ENCODE data around the gene NUP85. TPM values are rescaled to one million over a fixed set of nuclear protein-coding genes. Genes with fewer than 3 reads are reported as not detected.

Gene NUP85, protein sequence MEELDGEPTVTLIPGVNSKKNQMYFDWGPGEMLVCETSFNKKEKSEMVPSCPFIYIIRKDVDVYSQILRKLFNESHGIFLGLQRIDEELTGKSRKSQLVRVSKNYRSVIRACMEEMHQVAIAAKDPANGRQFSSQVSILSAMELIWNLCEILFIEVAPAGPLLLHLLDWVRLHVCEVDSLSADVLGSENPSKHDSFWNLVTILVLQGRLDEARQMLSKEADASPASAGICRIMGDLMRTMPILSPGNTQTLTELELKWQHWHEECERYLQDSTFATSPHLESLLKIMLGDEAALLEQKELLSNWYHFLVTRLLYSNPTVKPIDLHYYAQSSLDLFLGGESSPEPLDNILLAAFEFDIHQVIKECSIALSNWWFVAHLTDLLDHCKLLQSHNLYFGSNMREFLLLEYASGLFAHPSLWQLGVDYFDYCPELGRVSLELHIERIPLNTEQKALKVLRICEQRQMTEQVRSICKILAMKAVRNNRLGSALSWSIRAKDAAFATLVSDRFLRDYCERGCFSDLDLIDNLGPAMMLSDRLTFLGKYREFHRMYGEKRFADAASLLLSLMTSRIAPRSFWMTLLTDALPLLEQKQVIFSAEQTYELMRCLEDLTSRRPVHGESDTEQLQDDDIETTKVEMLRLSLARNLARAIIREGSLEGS
- 91.8 to 113 TPM (median 102 TPM) in 5 replicates for total RNA-seq (2022; extraction: Qiagen RNA extraction)

DNA sequence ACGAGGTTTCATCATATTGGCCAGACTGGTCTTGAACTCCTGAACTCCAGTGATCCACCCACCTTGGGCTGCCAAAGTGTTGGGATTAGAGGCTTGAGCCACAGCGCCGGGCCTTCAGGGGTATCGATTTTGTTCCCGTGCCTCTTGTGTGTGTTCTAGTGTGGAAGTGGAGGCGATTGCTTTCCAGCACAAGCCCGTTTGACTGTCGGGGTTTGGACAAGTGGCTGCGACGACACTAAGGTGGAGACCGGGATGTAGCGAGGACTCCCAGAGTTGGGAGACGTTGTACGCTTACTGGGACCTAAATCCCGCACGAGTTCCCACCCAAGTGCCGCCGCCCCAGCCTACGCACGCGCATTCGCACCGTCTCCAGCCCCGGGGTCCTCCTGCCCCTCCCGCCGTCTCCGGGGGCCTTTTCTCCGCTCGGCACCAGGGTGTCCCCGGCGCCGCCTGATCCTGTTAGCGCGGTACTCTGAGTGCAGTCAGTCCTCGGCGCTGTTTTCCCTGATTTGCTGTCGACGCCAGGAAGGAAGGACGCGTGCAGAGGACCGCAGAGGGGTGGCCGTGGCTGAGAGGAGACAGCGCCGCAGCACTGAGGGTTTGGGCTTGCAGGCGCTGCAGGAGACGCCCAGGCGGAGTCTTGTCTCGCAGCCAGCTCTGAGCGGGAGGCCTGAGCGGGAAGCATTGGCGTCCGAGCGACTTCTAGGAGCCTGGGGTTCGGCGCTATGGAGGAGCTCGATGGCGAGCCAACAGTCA, at the start of gene NUP85:
NUP85 (plus strand) TSS at position 643 of the 756 bp plus-strand sequence; CDS start at position 726, 83 bp downstream.

GRCh38 chr17:75182569-75183436, 22.7 kb upstream of the NUP85 start, which contains the start of gene SUMO2:
Gene SUMO2, minus strand, starts transcription at chr17:75182959. Its CDS starts 125 bp downstream, at chr17:75182834.

DNA sequence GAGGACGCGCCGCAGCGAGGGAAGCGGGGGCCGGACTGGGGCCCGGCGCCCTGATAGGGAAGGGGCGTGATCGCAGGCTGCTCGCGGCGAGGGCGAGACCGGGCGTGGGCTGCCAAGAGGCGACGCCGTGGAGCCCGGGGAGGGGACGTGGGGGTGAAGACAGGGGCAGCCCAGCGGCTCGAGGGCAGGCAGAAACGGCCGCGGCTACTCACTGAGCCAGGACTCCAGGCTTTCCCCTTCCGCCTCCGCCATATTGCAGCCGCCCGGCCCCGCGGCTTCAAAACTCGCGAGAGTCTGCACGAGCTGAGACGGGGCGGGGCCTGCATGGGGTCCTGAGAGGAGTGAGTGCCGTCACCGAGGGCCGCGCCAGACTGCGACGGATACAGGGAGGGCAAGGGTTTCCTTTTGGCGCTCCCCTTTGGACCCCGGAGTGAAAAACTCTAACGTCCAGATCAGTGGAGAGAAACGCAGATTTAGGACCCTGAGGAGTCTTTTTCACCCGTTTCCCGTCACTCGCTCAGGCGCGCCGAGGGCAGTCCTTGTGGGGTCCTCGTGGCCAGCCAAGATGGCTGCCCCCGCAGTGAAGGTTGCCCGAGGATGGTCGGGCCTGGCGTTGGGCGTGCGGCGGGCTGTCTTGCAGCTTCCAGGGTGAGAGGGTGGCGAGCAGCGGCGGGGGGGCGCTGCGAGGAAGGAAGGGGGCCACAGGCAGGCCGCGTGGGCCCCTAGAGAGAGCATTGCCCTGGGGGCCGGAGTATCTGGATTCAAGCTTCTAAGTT, 56.0 kb downstream of the NUP85 start, which contains the start of the genes GGA3 and MRPS7:
GGA3 (minus strand) TSS at position 271 of the 776 bp plus-strand sequence; CDS start at position 252, 19 bp downstream.
MRPS7 (plus strand) TSS at position 544 of the 776 bp plus-strand sequence; CDS start at position 566, 22 bp downstream.

GRCh38 chr17:75270966-75271232, 65.4 kb downstream of the NUP85 start, which contains the start of gene MIF4GD:
Gene MIF4GD, minus strand, starts transcription at chr17:75271231. Its CDS starts 1,036 bp downstream, at chr17:75270195.

Other genes starting within 250 kb of the NUP85 start
- gene HID1, start 232.9 kb upstream of the NUP85 start, total RNA-seq (2022; extraction: Qiagen RNA extraction) = 6.0 to 9.9 TPM (median 9.0 TPM) in 5 replicates
- 37.1 to 57.1 TPM (median 52.4 TPM) in 5 replicates for gene CDR2L, start 218.0 kb upstream of the NUP85 start, total RNA-seq (2022; extraction: Qiagen RNA extraction)
- gene MRPL58, start 193.0 kb upstream of the NUP85 start, total RNA-seq (2022; extraction: Qiagen RNA extraction) = 76.4 to 81.8 TPM (median 77.9 TPM) in 5 replicates
- 451 to 583 TPM (median 485 TPM) in 5 replicates for gene ATP5PD, start 158.7 kb upstream of the NUP85 start, total RNA-seq (2022; extraction: Qiagen RNA extraction)
- 27.7 to 31.5 TPM (median 29.5 TPM) in 5 replicates for gene KCTD2, start 158.5 kb upstream of the NUP85 start, total RNA-seq (2022; extraction: Qiagen RNA extraction)
- 18.6 to 35.9 TPM (median 32.2 TPM) in 5 replicates for gene SLC16A5, start 117.7 kb upstream of the NUP85 start, total RNA-seq (2022; extraction: Qiagen RNA extraction)
- gene ARMC7, start 95.7 kb upstream of the NUP85 start, total RNA-seq (2022; extraction: Qiagen RNA extraction) = 17.3 to 22.0 TPM (median 18.5 TPM) in 5 replicates
- gene NT5C, start 73.9 kb upstream of the NUP85 start, total RNA-seq (2022; extraction: Qiagen RNA extraction) = 73.4 to 135 TPM (median 133 TPM) in 5 replicates
- gene JPT1, start 51.2 kb upstream of the NUP85 start, total RNA-seq (2022; extraction: Qiagen RNA extraction) = 762 to 868 TPM (median 811 TPM) in 5 replicates
- 366 to 386 TPM (median 369 TPM) in 5 replicates for gene SUMO2, start 22.7 kb upstream of the NUP85 start, total RNA-seq (2022; extraction: Qiagen RNA extraction)
- 23.6 to 32.4 TPM (median 30.9 TPM) in 5 replicates for gene GGA3, start 55.9 kb downstream of the NUP85 start, total RNA-seq (2022; extraction: Qiagen RNA extraction)
- gene MRPS7, start 56.2 kb downstream of the NUP85 start, total RNA-seq (2022; extraction: Qiagen RNA extraction) = 157 to 184 TPM (median 174 TPM) in 5 replicates
- gene MIF4GD, start 65.6 kb downstream of the NUP85 start, total RNA-seq (2022; extraction: Qiagen RNA extraction) = 31.4 to 39.6 TPM (median 37.2 TPM) in 5 replicates
- 17.8 to 22.5 TPM (median 20.7 TPM) in 5 replicates for gene SLC25A19, start 83.8 kb downstream of the NUP85 start, total RNA-seq (2022; extraction: Qiagen RNA extraction)
- 90.6 to 102 TPM (median 98.5 TPM) in 5 replicates for gene GRB2, start 200.0 kb downstream of the NUP85 start, total RNA-seq (2022; extraction: Qiagen RNA extraction)

Measured in A549 treated with CORT108297 at 1 μM for 4 hours (cell line).